ENCODE measurements around the gene SGPP2. TPM values are rescaled to one million over a fixed set of nuclear protein-coding genes. Genes with fewer than 3 reads are reported as not detected.

Gene SGPP2
- total RNA-seq, 1 experiment from 2014 or later = not detected

GRCh38 chr2:222451224-222451674 lies 26.9 kb downstream of the SGPP2 start:
- Histone ChIP-seq H2BK15ac (ENCODE audit: low read depth, low read length) (no peak overlapping the region), H3K23ac (ENCODE audit: insufficient read length, low read depth, low read length) (no peak overlapping the region), H3K18ac (ENCODE audit: insufficient read length, low read depth, low read length) (no peak overlapping the region), H3K4ac (ENCODE audit: low read depth, low read length) (no peak overlapping the region), H3K14ac (ENCODE audit: insufficient read depth, low read length) (no peak overlapping the region), H4K8ac (replicated peaks; ENCODE audit: insufficient read length, low read depth, low read length) (no peak overlapping the region), H4K5ac (ENCODE audit: insufficient read length, low read depth, low read length) (no peak overlapping the region), H2BK12ac (ENCODE audit: insufficient read length, low read depth, low read length) (no peak overlapping the region), H3K56ac (ENCODE audit: insufficient read length, low read depth, low read length) (no peak overlapping the region), H3K23me2 (ENCODE audit: insufficient read length, low read depth, low read length, poor library complexity, severe bottlenecking) (no peaks in the 10 kb centered on the region), H3T11ph (ENCODE audit: low read length) (no peak overlapping the region), H4K20me1 (ENCODE audit: control insufficient read depth, insufficient read depth, insufficient read length) (no peaks in the 10 kb centered on the region), H3K9me3 (ENCODE audit: control insufficient read depth, low read depth, low read length) (no peaks in the 10 kb centered on the region), H4K91ac (ENCODE audit: insufficient read length, low read depth, low read length) (no peak overlapping the region), H2AK5ac (ENCODE audit: insufficient read length, low read length) (no peak overlapping the region), H2BK20ac (ENCODE audit: low read depth, low read length, poor library complexity, severe bottlenecking) (no peak overlapping the region), H2BK5ac (ENCODE audit: insufficient read length, low read length) (no peak overlapping the region), H2BK120ac (ENCODE audit: low read depth, low read length, poor library complexity, severe bottlenecking) (no peak overlapping the region), H3K9ac (ENCODE audit: extremely low read depth, insufficient read length, low read length) (no peak overlapping the region), H3K27ac (ENCODE audit: insufficient read length, low read depth, low read length) (no peak overlapping the region), H3K4me1 (ENCODE audit: insufficient read depth, low read length) (peaks cover 3% of the 10 kb centered on the region; the same call in 1 of the 2 replicates), H3K79me2 (ENCODE audit: insufficient read depth, low read length) (no peaks in the 10 kb centered on the region), H3K79me1 (ENCODE audit: insufficient read depth, low read depth, low read length, poor library complexity, severe bottlenecking) (no peaks in the 10 kb centered on the region), H2AFZ (ENCODE audit: low read length) (no peak overlapping the region), H3K27me3 (ENCODE audit: insufficient read depth, low read length) (no peaks in the 10 kb centered on the region), H3K4me2 (ENCODE audit: insufficient read depth, insufficient read length, low read length) (no peak overlapping the region)
- Mint-ChIP-seq H3K36me3 (ENCODE audit: insufficient read depth in 1 of 3, low read depth in 3 of 3) (no peaks in the 10 kb centered on the region), H3K27ac (no peak overlapping the region), H3K4me1 (peaks cover 4 to 6% of the 10 kb centered on the region in 2 experiments), H3K4me3 (no peak overlapping the region), H3K9me3 (no peaks in the 10 kb centered on the region), H3K27me3 (ENCODE audit: low read depth) (peaks cover 63% of the 10 kb centered on the region)
- DNase-seq = no peak
- TF ChIP-seq, protein P1, sequence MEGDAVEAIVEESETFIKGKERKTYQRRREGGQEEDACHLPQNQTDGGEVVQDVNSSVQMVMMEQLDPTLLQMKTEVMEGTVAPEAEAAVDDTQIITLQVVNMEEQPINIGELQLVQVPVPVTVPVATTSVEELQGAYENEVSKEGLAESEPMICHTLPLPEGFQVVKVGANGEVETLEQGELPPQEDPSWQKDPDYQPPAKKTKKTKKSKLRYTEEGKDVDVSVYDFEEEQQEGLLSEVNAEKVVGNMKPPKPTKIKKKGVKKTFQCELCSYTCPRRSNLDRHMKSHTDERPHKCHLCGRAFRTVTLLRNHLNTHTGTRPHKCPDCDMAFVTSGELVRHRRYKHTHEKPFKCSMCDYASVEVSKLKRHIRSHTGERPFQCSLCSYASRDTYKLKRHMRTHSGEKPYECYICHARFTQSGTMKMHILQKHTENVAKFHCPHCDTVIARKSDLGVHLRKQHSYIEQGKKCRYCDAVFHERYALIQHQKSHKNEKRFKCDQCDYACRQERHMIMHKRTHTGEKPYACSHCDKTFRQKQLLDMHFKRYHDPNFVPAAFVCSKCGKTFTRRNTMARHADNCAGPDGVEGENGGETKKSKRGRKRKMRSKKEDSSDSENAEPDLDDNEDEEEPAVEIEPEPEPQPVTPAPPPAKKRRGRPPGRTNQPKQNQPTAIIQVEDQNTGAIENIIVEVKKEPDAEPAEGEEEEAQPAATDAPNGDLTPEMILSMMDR (conservative IDR thresholded peaks at IDR 0.05) = no peak
- WGBS (ENCODE audit: extremely low coverage, insufficient read length, low lambda C conversion rate) = no CpG with 5 or more reads among the region's 5 CpGs

Measured in H9 (cell line).